ENCODE results near the gene IRF2.
"Not testable (repeated sequence)": the region's sequence is repeated elsewhere in the genome, so short reads cannot be mapped to it uniquely, and the experiment has no call there.

The IRF2 gene

GRCh38 chr4:184386271-184386781 is 88.0 kb downstream of the IRF2 start:
- Histone ChIP-seq H3K9me3 (ENCODE audit: control insufficient read depth, low read length) (no peaks in the 10 kb centered on the region), H3K27me3 (ENCODE audit: control insufficient read depth, insufficient read depth, low read length) (no peaks in the 10 kb centered on the region), H3K4me1 (ENCODE audit: control insufficient read depth, insufficient read depth, low read length) (peaks cover 60% of the 10 kb centered on the region), H3K9ac (ENCODE audit: low read length) (peak overlapping the region; percentile 46), H3K4me3 (ENCODE audit: low read length) (no peak overlapping the region), H3K36me3 (ENCODE audit: control insufficient read depth, insufficient read depth, low read length) (peaks cover 3% of the 10 kb centered on the region)

GRCh38 chr4:184385705-184386141 is 88.6 kb downstream of the IRF2 start:
- Histone ChIP-seq H3K4me3 (ENCODE audit: low read length) (no peak overlapping the region), H3K27me3 (ENCODE audit: control insufficient read depth, insufficient read depth, low read length) (no peaks in the 10 kb centered on the region), H3K36me3 (ENCODE audit: control insufficient read depth, insufficient read depth, low read length) (no peaks in the 10 kb centered on the region), H3K4me1 (ENCODE audit: control insufficient read depth, insufficient read depth, low read length) (peaks cover 66% of the 10 kb centered on the region), H3K9me3 (ENCODE audit: control insufficient read depth, low read length) (no peaks in the 10 kb centered on the region), H3K9ac (ENCODE audit: low read length) (peak overlapping the region; percentile 63)

- H3K36me3 ChIP-seq (ENCODE audit: control insufficient read depth, insufficient read depth, low read length), result no peaks in the 10 kb centered on the region
- H3K4me1 ChIP-seq (ENCODE audit: control insufficient read depth, insufficient read depth, low read length), result peaks cover 69% of the 10 kb centered on the region
- H3K9me3 ChIP-seq (ENCODE audit: control insufficient read depth, low read length), result no peaks in the 10 kb centered on the region
- H3K9ac ChIP-seq (ENCODE audit: low read length), result peak overlapping the region; percentile 63
- H3K4me3 ChIP-seq (ENCODE audit: low read length), result no peak overlapping the region
- no peaks in the 10 kb centered on the region for H3K27me3 ChIP-seq (ENCODE audit: control insufficient read depth, insufficient read depth, low read length)
These were observed 89.4 kb downstream of the IRF2 start for GRCh38 chr4:184384810-184385557.

GRCh38 chr4:184384056-184384809 is 90.1 kb downstream of the IRF2 start:
- peak overlapping the region; percentile 63 for H3K9ac ChIP-seq (ENCODE audit: low read length)
- H3K4me1 ChIP-seq (ENCODE audit: control insufficient read depth, insufficient read depth, low read length), result peaks cover 69% of the 10 kb centered on the region
- no peaks in the 10 kb centered on the region for H3K27me3 ChIP-seq (ENCODE audit: control insufficient read depth, insufficient read depth, low read length)
- no peaks in the 10 kb centered on the region for H3K9me3 ChIP-seq (ENCODE audit: control insufficient read depth, low read length)
- H3K36me3 ChIP-seq (ENCODE audit: control insufficient read depth, insufficient read depth, low read length), result no peaks in the 10 kb centered on the region
- H3K4me3 ChIP-seq (ENCODE audit: low read length), result no peak overlapping the region

GRCh38 chr4:184383497-184384055 is 90.8 kb downstream of the IRF2 start:
- Histone ChIP-seq H3K36me3 (ENCODE audit: control insufficient read depth, insufficient read depth, low read length) (no peaks in the 10 kb centered on the region), H3K4me1 (ENCODE audit: control insufficient read depth, insufficient read depth, low read length) (peaks cover 69% of the 10 kb centered on the region), H3K9me3 (ENCODE audit: control insufficient read depth, low read length) (no peaks in the 10 kb centered on the region), H3K27me3 (ENCODE audit: control insufficient read depth, insufficient read depth, low read length) (no peaks in the 10 kb centered on the region), H3K4me3 (ENCODE audit: low read length) (no peak overlapping the region), H3K9ac (ENCODE audit: low read length) (peak overlapping the region; percentile 48)

- Histone ChIP-seq H3K9ac (ENCODE audit: low read length) (peak overlapping the region; percentile 36), H3K9me3 (ENCODE audit: control insufficient read depth, low read length) (no peaks in the 10 kb centered on the region), H3K27me3 (ENCODE audit: control insufficient read depth, insufficient read depth, low read length) (no peaks in the 10 kb centered on the region), H3K36me3 (ENCODE audit: control insufficient read depth, insufficient read depth, low read length) (no peaks in the 10 kb centered on the region), H3K4me1 (ENCODE audit: control insufficient read depth, insufficient read depth, low read length) (peaks cover 69% of the 10 kb centered on the region), H3K4me3 (ENCODE audit: low read length) (no peak overlapping the region)
These were observed 92.0 kb downstream of the IRF2 start for GRCh38 chr4:184382189-184382846.

- Histone ChIP-seq H3K4me3 (ENCODE audit: low read length) (no peak overlapping the region), H3K9ac (ENCODE audit: low read length) (no peak overlapping the region), H3K9me3 (ENCODE audit: control insufficient read depth, low read length) (no peaks in the 10 kb centered on the region)
These were observed 93.6 kb downstream of the IRF2 start for GRCh38 chr4:184380707-184381106.

GRCh38 chr4:184380214-184380613 is 94.1 kb downstream of the IRF2 start:
- not testable (repeated sequence) for H3K27me3 ChIP-seq (ENCODE audit: control insufficient read depth, insufficient read depth, low read length); H3K36me3 ChIP-seq (ENCODE audit: control insufficient read depth, insufficient read depth, low read length); H3K9ac ChIP-seq (ENCODE audit: low read length); H3K9me3 ChIP-seq (ENCODE audit: control insufficient read depth, low read length); H3K4me3 ChIP-seq (ENCODE audit: low read length)
- peaks cover 49% of the 10 kb centered on the region for H3K4me1 ChIP-seq (ENCODE audit: control insufficient read depth, insufficient read depth, low read length)

More at GRCh38 chr4:184380707-184381106, 93.6 kb downstream of the IRF2 start:
- Histone ChIP-seq H3K36me3 (ENCODE audit: control insufficient read depth, insufficient read depth, low read length) (no peaks in the 10 kb centered on the region), H3K4me1 (ENCODE audit: control insufficient read depth, insufficient read depth, low read length) (peaks cover 54% of the 10 kb centered on the region), H3K27me3 (ENCODE audit: control insufficient read depth, insufficient read depth, low read length) (no peaks in the 10 kb centered on the region)

GRCh38 chr4:184376923-184377322 is 97.4 kb downstream of the IRF2 start:
- H3K9ac ChIP-seq (ENCODE audit: low read length), result no peak overlapping the region
- no peak overlapping the region for H3K4me3 ChIP-seq (ENCODE audit: low read length)
- H3K36me3 ChIP-seq (ENCODE audit: control insufficient read depth, insufficient read depth, low read length), result no peaks in the 10 kb centered on the region
- H3K4me1 ChIP-seq (ENCODE audit: control insufficient read depth, insufficient read depth, low read length), result peaks cover 16% of the 10 kb centered on the region
- no peaks in the 10 kb centered on the region for H3K9me3 ChIP-seq (ENCODE audit: control insufficient read depth, low read length)
- no peaks in the 10 kb centered on the region for H3K27me3 ChIP-seq (ENCODE audit: control insufficient read depth, insufficient read depth, low read length)

- Histone ChIP-seq H3K4me1 (ENCODE audit: control insufficient read depth, insufficient read depth, low read length) (peaks cover 9% of the 10 kb centered on the region), H3K4me3 (ENCODE audit: low read length) (no peak overlapping the region), H3K9me3 (ENCODE audit: control insufficient read depth, low read length) (no peaks in the 10 kb centered on the region), H3K9ac (ENCODE audit: low read length) (no peak overlapping the region), H3K27me3 (ENCODE audit: control insufficient read depth, insufficient read depth, low read length) (no peaks in the 10 kb centered on the region), H3K36me3 (ENCODE audit: control insufficient read depth, insufficient read depth, low read length) (no peaks in the 10 kb centered on the region)
These were observed 98.1 kb downstream of the IRF2 start for GRCh38 chr4:184376126-184376838.

GRCh38 chr4:184375623-184376022 is 98.7 kb downstream of the IRF2 start:
- not testable (repeated sequence) for H3K27me3 ChIP-seq (ENCODE audit: control insufficient read depth, insufficient read depth, low read length); H3K36me3 ChIP-seq (ENCODE audit: control insufficient read depth, insufficient read depth, low read length); H3K9ac ChIP-seq (ENCODE audit: low read length); H3K4me3 ChIP-seq (ENCODE audit: low read length); H3K9me3 ChIP-seq (ENCODE audit: control insufficient read depth, low read length); H3K4me1 ChIP-seq (ENCODE audit: control insufficient read depth, insufficient read depth, low read length)
